HG03521 (cell line): ENCODE measurements around the gene ZNF407.

ENCODE experiments used
- ATAC-seq: cut with Tn5 transposase; IDR thresholded peaks from one replicate; pipeline ENCODE4 v1.9.1; 2021; ENCODE audit warnings: mild to moderate bottlenecking, moderate library complexity; ENCODE audit not compliant: unreplicated experiment

Gene ZNF407

DNA sequence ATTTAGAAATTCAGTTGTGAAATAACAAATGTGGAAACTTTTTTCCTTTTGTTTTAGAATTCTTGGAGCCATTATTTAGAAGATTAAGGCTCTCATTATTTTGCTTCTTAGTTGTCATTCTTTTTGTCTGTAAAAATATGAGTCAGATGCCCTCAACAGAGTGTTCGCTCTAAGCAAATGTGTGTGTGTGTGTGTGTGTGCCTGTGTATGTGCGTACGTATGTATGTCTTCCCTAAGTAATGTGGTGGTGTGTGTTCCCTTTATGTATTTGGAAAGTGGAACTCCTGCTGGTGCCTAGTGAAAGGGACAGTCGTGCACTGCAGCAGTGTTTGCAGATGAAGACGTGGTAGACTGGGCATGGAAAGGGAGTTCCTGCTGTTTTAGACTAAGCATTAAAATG, 27.5 kb downstream of the ZNF407 start:
- no peak for ATAC-seq

DNA sequence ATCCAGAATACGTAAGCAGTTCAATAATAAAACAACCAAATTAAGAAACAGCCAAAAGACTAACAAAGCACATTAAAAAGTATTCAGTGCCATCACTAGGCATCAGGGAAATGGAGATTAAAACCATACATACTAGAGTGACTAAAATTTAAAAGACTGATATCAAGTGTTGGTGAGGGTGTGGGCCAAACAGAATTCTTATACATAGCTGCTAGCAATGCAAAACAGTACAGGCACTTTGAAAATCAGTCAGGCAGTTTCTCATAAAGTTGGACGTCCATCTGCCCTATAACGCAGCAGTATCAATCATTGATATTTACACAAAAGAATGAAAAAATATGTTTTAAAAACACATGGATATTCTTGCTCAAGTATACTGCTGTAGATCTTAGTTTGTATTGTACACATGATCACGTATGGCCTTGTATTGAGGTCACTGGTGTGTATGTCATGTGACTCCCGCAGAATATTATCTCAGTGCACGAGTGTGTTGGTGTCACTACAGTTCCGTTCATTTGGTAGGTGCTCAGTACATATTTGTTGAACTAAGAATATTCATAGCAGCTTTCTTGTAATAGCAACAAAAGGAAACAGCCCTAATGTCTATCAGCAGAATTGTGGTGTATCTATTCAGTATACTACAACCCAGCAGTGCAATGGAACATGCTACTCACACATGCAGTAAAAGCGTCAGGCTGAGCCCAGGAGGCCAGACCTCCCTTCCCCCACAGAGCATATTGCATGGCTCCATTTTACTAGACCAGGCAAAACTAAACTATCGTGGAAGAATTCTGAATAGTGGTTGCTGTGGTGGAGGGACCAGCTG, 28.6 kb downstream of the ZNF407 start:
- ATAC-seq, result no peak

DNA sequence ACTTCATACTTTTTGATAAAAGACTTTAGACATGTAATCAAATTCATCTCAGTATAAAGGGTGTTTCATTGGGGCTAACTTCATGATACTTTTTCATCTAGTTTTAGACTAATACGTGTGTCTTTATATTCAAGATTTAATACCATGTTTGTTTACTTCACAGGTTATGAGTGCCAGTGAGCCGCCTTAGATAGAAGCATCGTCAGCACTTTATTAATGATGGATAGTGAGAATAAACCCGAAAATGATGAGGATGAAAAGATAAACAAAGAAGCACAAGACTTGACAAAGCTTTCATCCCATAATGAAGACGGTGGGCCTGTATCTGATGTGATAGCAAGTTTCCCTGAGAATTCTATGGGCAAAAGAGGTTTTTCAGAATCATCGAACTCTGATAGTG, 33.1 kb downstream of the ZNF407 start:
- ATAC-seq, result no peak

DNA sequence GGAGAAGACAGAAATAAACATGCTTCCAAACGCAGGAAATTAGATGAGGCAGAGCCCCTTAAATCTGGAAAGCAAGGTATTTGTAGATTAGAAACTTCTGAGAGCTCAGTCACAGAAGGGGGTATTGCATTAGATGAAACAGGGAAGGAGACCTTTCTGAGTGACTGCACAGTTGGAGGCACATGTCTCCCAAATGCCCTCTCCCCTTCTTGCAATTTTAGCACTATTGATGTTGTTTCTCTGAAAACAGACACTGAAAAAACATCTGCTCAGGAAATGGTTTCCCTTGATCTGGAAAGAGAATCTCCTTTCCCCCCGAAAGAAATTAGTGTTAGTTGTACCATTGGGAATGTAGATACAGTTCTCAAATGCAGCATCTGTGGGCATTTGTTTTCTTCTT, 33.5 kb downstream of the ZNF407 start:
- no peak for ATAC-seq

DNA sequence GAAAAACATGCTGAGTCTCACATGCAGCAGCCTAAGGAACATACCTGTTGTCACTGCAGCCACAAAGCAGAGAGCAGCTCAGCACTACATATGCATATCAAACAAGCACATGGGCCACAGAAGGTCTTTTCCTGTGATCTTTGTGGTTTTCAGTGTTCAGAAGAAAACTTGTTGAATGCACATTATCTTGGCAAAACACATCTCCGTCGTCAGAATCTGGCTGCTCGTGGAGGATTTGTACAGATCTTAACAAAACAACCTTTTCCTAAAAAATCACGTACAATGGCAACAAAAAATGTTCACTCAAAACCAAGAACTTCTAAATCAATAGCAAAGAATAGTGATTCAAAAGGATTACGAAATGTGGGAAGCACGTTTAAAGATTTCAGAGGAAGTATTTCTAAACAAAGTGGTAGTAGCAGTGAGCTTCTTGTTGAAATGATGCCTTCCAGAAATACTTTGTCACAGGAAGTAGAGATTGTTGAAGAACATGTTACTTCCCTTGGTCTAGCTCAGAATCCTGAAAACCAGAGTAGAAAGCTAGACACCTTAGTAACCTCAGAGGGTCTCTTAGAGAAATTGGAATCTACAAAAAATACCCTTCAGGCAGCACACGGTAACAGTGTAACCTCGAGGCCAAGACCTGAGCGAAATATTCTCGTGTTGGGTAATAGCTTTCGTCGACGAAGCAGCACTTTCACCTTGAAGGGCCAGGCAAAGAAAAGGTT, 34.1 kb downstream of the ZNF407 start:
- ATAC-seq, result no peak

DNA sequence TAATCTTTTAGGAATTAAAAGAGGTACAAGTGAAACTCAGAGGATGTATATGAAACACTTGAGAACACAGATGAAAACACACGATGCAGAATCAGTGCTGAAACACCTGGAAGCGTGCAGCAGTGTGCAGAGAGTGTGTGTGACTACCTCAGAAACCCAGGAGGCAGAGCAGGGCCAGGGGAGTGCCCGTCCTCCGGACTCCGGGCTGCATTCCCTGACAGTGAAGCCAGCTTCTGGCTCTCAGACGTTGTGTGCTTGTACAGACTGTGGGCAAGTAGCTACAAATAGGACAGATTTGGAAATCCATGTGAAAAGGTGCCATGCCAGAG, 34.6 kb downstream of the ZNF407 start:
- no peak for ATAC-seq

DNA sequence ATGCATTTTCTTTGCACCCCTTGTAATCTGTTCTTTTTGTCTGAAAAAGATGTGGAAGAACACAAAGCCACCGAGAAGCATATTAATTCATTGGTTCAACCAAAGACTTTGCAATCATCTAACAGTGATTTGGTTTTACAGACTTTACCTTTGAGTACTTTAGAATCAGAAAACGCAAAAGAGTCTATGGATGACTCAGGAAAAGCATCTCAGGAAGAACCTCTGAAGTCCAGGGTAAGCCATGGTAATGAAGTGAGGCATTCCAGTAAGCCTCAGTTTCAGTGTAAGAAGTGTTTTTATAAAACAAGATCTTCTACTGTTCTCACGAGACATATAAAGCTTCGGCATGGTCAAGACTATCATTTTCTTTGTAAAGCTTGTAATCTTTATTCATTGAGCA, 35.2 kb downstream of the ZNF407 start:
- ATAC-seq, result no peak

DNA sequence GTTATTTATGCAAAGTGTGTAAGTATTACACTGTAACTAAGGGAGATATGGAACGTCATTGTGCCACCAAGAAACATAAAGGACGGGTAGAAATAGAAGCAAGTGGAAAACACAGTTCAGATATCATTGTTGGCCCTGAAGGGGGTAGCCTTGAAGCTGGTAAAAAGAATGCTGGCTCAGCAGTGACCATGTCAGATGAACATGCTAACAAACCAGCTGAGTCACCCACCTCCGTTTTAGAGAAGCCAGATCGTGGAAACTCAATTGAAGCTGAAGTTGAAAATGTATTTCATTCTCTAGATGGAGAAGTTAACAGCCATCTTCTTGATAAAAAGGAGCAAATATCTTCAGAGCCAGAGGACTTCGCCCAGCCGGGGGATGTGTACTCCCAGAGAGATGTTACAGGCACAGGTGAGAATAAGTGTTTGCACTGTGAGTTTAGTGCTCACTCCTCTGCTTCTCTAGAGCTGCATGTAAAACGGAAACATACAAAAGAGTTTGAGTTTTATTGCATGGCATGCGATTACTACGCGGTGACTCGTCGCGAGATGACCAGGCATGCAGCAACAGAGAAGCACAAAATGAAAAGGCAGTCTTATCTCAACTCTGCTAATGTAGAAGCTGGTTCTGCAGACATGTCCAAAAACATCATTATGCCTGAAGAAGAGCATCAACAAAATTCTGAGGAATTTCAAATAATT, 36.1 kb downstream of the ZNF407 start:
- ATAC-seq, result no peak

DNA sequence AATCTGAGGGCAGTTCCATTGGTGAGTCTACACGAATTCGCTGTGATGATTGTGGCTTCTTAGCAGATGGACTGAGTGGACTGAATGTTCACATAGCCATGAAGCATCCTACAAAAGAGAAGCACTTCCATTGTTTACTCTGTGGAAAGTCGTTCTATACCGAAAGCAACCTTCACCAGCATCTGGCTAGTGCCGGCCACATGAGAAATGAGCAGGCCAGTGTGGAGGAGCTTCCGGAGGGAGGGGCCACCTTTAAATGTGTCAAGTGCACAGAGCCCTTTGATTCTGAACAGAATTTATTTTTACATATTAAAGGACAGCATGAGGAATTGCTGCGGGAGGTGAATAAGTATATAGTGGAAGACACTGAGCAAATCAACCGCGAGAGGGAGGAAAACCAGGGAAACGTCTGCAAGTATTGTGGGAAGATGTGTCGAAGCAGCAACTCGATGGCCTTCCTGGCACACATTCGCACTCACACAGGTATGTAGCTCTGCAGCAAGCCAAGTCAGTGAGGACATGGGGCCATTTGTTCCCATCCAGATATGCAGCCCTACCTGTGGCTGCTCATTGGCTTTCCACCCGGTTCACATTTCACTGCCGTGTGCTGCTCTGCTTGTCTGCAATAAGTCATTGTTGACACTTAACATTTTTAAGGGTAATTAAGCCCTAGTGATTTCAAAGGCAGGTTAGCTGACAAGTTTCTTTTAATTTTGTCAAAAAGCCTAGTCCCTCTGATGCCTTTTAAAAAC, 37.7 kb downstream of the ZNF407 start:
- ATAC-seq, result no peak

DNA sequence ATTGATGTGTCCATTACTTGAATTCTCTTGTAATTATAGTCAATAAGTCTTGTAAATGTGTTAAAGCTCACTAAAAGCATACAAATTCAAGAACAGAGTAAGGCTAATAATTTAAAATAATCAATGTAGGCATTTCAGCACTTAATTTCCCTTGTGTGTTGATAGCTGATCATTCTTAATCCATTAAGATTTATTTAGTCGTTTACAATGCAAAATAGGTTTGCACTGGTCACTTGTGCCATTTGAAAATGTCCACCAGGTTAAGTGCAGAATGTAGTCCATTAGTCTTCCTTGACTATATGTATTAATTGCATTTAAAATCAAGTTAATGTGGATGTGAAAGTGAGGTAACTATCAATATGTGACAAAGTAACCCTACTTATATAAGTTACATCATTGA, 39.4 kb downstream of the ZNF407 start:
- ATAC-seq, result no peak

DNA sequence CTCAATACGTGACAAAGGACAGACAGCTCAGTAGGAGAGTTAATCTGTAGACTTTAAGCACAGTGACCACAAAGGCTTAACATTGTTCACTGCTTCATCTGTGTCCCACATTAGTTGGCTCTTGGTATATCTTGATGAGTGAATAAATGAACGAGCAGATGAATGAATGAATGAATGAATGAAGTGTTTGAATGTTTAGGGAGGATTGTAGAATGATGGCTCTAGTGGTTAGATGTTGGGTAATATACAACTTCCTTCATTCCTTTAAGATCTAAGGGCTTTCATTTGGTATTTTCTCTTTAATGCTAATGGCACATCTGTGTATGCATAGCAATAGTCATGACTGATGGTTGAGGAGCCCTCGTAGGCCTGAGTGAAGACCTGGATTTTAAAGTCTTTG, 40.5 kb downstream of the ZNF407 start:
- ATAC-seq, result no peak

DNA sequence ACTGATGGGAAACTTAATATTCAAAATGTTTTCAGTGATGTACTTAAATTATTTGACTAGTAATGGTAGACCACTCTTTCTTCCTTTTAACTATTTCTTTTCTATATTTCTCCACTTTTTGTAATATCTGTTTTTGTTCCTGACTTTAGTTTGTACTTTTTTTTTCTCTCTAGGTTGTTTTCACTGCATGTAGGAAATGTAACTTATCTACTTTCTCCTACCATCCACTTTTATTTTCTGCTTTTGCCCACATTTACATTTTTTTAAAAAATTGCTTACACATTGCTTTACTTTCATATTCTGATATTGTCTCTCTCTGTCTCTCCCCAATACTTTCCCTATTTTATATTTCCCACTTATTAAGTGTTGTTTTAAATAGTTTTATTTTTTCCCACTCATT, 47.0 kb downstream of the ZNF407 start:
- ATAC-seq, result no peak

DNA sequence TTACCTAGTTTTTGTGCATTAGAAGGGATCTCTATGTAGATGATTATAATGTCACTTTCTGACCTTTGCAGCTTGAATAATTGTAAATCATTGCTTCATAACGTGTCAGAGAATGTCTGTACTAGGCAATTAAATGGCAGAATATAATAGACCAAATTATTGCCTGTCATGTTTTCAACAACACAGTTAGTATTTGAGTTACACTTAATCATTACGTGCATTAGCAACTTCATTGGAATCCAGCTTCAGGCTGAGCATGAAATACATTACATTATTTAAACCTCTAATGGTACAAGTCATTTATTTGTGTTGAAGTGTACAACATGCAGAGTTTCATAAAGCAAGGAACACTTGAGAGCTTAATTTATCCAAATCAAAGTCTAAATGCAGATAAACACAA, 48.0 kb downstream of the ZNF407 start:
- ATAC-seq, result no peak

DNA sequence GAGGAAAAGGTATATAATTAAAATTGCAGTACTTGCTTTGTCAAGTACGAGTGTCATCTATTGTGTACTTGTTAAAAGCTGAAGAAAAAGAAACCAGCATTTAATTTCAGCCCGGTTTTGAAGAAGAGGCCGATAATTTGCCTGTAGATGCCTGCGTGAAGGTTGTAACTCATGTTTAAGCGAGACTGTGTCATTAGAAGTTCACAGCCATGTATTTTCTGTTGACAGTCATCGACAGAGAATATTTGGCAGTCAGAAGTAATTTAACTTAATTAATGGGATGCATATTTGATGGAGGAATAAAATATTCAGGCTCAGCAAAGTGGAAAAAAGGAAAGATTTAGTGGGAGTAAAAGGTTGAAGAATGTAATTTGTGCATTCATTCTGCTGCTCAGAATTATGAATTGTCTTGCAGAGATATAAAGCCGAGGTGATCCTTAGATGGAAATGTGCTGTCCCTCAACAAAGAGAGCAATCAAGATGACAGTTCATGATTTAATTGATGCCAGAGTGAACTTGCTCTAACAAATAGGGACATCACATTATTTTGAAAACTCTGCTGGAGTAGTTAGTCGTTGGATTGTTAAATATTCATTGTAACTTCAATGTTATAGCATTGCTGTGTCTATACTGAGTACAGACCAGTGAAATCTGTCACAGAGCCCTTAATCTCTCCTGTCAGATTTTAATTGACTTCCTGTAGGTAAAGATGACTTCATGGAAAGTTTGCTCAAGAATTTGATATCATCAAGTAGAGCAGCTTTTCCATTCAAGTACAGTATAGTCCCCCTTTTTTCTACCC, 53.9 kb downstream of the ZNF407 start:
- ATAC-seq, result no peak

DNA sequence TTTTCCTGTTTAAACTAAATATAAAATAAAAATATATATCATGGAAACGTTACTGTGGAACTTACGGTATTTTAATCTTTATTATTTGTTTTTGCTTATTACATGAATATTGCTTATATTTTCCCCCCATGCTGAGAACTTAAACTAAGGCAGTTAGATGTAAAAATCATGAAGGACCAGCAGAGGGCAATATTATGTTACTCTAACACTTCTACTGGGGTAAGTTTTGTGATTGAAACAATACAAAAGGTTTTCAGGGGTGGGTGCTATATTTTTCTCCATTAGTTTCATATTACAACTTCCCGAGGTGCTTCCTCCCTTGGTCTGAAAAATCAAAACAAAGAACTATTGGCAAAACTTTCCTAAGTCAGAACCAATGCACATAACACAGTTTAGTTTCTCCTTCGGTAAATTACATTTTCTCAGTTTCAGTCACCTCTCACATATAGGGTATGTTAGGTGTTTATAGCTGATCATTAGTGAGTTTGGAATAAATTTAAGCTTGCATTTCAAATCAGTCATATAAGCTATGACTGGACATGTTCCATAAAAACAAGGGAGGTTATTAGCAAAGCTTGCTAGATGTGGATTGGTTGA, 54.8 kb downstream of the ZNF407 start:
- ATAC-seq, result no peak

DNA sequence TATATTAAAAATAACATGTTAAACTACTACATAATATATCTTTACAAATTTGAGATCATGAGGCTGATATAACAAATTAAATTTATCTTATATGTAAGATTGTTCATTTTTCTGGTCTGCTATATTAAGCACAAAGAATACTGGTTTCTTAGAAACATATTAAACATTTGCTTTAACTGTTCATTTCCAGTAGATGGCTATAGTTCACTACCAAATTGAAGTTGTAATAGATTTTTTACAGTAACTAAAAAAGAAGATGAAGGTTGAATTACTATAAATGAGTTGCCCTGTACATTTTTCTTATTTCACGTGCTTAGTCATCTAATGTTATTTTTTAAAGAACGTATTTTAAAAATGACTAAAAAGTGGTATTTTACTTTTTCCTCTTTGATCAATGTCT, 57.0 kb downstream of the ZNF407 start:
- no peak for ATAC-seq

DNA sequence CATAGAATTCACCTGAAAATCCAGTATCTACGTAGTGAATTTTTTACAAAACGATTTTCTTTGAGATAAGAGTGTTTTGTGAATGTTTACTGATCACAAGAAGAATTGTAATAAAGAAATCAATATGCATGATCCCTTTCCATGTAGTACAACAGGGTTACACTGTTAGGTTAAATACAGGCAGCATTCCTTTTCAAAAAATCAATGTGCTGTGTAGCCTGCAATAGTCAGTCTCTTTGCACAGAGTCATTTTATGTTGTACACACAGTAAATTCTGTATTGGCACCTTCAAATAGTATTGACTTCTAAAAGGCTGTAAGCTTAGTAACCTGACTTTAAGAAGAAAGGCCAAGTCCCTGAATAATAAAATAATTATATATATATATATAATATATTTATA, 63.3 kb downstream of the ZNF407 start:
- no peak for ATAC-seq

DNA sequence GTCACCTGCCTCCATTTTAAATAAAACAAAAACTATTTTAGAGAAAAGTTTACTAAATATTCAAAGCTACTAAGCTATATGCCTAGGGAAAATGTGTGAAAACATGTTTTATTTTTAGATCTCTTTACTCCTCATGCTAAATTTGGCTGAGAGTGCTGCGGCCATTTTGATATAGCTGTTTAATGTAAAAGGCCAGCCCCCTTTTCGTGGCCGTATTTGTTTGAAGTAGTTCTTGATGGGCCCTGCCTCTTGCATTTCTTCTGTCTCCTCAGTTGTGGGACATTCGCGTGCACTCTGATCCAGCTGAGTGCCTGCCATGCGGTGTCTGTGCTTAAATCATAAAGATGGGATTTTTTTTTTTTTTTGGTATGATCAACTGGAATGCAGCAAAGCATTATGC, 64.0 kb downstream of the ZNF407 start:
- no peak for ATAC-seq

DNA sequence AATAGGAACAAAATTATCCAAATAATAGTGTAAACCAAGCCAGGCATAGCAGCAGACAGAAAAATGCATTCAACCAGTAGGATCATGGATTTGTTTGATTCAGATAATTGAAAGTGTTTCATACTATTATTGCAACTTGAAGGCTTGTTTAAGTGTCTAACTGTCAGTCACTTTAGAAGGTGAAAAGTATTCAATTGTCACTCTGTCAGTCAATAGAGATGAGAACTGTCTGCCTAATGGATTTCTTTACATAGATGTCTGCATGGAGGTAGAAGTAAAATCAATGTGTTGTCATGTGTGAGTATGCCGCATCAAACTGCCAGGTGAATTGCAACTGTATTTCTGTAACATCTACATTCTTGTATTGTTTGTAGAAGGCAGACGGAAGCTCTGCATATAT, 65.0 kb downstream of the ZNF407 start:
- ATAC-seq, result no peak

DNA sequence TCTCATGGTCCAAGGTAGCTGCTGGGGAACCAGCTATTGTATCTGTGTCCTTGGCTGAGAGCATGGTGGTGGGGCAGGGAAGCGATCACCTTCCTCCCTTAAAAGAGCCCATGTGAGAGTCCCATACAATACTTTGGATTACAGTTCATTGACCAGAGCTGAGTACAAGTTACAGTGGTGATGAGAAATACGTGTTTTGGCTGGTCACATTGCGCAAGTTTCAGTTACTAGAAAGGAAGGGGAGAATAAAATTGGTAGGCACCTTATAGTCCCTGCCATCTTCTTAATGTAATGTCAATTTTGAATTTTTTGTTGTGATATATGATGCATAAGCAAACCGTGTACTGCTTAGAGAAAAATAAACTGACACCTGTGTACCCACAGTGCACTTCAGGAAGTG, 67.7 kb downstream of the ZNF407 start:
- ATAC-seq, result no peak
